ENCODE data around the gene COL18A1. TPM values are rescaled to one million over a fixed set of nuclear protein-coding genes. Genes with fewer than 3 reads are reported as not detected.

COL18A1 gene
- total and polyA plus RNA-seq, 8 donors = 38.7 to 301 (median 77.8) TPM

GRCh38 chr21:45534636-45535331 lies 129.8 kb downstream of the COL18A1 start:
- Histone ChIP-seq H3K36me3 (peaks cover 0 to 4% (median 0%) of the 10 kb centered on the region in 3 donors), H3K9me3 (no peaks in the 10 kb centered on the region), H3K4me3 (no peak overlapping the region), H3K4me1 (no peaks in the 10 kb centered on the region), H3K27me3 (no peaks in the 10 kb centered on the region), H3K27ac (peak overlapping the region in 1 of 4 donors; percentile 54)
- ATAC-seq (peak in 3 of 4 donors; percentile 13 to 16 (median 15)), DNase-seq (peak in 4 of 6 donors; percentile 16 to 70 (median 38)), FAIRE-seq (no peak)
- intact Hi-C loops (cut with DNase I) = no loop called here
- 85% methylated on average over 28 of the region's 28 CpGs for WGBS, 2 donors
- no peak for TF ChIP-seq CTCF (IDR thresholded peaks at IDR 0.05)

- peak in 2 of 4 donors; percentile 19 to 60 for ATAC-seq
- H3K36me3 ChIP-seq = peaks cover 0 to under 1% (median 0%) of the 10 kb centered on the region in 3 donors
- no peak overlapping the region for H3K4me3 ChIP-seq
- FAIRE-seq = no peak
- H3K4me1 ChIP-seq = no peaks in the 10 kb centered on the region
- intact Hi-C loops (cut with DNase I) = no loop called here
- no peaks in the 10 kb centered on the region for H3K27me3 ChIP-seq
- no peak for TF ChIP-seq CTCF (IDR thresholded peaks at IDR 0.05)
- H3K9me3 ChIP-seq = no peaks in the 10 kb centered on the region
- H3K27ac ChIP-seq = peak overlapping the region in 1 of 4 donors; percentile 54
- WGBS, 2 donors = 85 to 86% methylated on average over 26 to 34 of the region's 34 CpGs
- peak in 3 of 6 donors; percentile 15 to 52 (median 50) for DNase-seq
Measured at GRCh38 chr21:45535341-45536081, 130.5 kb downstream of the COL18A1 start.

- DNase-seq (peak in 4 of 6 donors; percentile 13 to 56 (median 38)), FAIRE-seq (no peak), ATAC-seq (no peak)
- Histone ChIP-seq H3K36me3 (no peaks in the 10 kb centered on the region), H3K4me1 (no peaks in the 10 kb centered on the region), H3K27ac (no peak overlapping the region), H3K4me3 (no peak overlapping the region), H3K9me3 (no peaks in the 10 kb centered on the region), H3K27me3 (no peaks in the 10 kb centered on the region)
- no peak for TF ChIP-seq CTCF (IDR thresholded peaks at IDR 0.05)
- intact Hi-C loops (cut with DNase I) = no loop called here
- 91 to 92% methylated on average over 29 to 31 of the region's 31 CpGs for WGBS, 2 donors
Measured at GRCh38 chr21:45536301-45537081, 131.5 kb downstream of the COL18A1 start.

- Histone ChIP-seq H3K4me3 (no peak overlapping the region), H3K27ac (no peak overlapping the region), H3K27me3 (no peaks in the 10 kb centered on the region), H3K4me1 (no peaks in the 10 kb centered on the region), H3K36me3 (no peaks in the 10 kb centered on the region), H3K9me3 (no peaks in the 10 kb centered on the region)
- no peak for TF ChIP-seq CTCF (IDR thresholded peaks at IDR 0.05)
- FAIRE-seq (no peak), ATAC-seq (no peak), DNase-seq (peak in 4 of 6 donors; percentile 12 to 71 (median 43))
- intact Hi-C loops (cut with DNase I) = no loop called here
- 91 to 94% methylated on average over 36 to 37 of the region's 37 CpGs for WGBS, 2 donors
Measured at GRCh38 chr21:45537111-45537745, 132.3 kb downstream of the COL18A1 start.
